Measurements from ENCODE around the gene QSOX1. TPM values are rescaled to one million over a fixed set of nuclear protein-coding genes. Genes with fewer than 3 reads are reported as not detected.

The QSOX1 gene
- total and polyA plus RNA-seq, 2 of the 4 experiments (the other 2 are of a cell fraction), result 102 to 791 TPM

DNA sequence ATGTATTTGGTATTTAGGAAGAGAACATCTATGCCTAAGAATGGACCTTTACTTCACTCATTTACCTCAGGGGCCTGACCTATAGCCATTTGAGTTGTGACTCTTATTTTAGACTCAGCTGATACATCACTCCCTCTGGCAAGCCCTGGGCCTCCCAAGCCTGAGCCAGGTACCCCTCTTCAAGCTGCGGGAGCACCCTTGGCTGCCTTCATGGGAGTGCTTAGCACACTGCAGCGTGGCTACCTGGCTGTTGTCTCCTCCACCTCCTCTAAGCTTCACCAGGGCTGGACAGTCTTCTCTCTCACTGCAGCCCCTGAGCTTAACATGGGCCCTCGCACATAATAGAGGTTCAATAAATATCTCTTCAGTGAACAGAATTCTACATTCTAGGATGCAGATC, 51.9 kb downstream of the QSOX1 start:
- DNase-seq, result no peak
- Histone ChIP-seq H4K5ac (ENCODE audit: low read depth, low read length) (no peak overlapping the region), H2BK15ac (ENCODE audit: low read depth, low read length) (no peak overlapping the region), H2BK5ac (ENCODE audit: low read depth, low read length, poor library complexity, severe bottlenecking) (no peak overlapping the region), H3K18ac (ENCODE audit: low read depth, low read length) (no peak overlapping the region), H3K4me1 (ENCODE audit: control insufficient read depth, insufficient read depth, low read length) (no peaks in the 10 kb centered on the region; the same call in 1 of the 2 replicates), H3K14ac (replicated peaks; ENCODE audit: low read depth, low read length) (no peak overlapping the region), H2BK120ac (ENCODE audit: low read depth, low read length) (no peak overlapping the region), H3K4me2 (ENCODE audit: low read depth, low read length) (no peak overlapping the region), H4K91ac (ENCODE audit: insufficient read depth, low read depth, low read length) (no peak overlapping the region), H3K23ac (ENCODE audit: low read depth, low read length) (no peak overlapping the region), H2AK5ac (ENCODE audit: low read depth, low read length) (no peak overlapping the region), H2AFZ (replicated peaks; ENCODE audit: low read length, poor library complexity) (no peak overlapping the region), H3K4me3 (ENCODE audit: insufficient read depth, low read depth, low read length) (no peak overlapping the region), H3K4ac (ENCODE audit: low read depth, low read length) (no peak overlapping the region), H3K9ac (ENCODE audit: low read depth, low read length) (no peak overlapping the region), H2BK20ac (ENCODE audit: low read depth, low read length) (no peak overlapping the region), H3K27ac (ENCODE audit: insufficient read depth, low read length) (no peak overlapping the region), H3K9me1 (ENCODE audit: insufficient read depth, low read length) (peaks cover 7% of the 10 kb centered on the region; the same call in 1 of the 2 replicates), H2AK9ac (replicated peaks; ENCODE audit: low read depth, low read length, poor library complexity) (no peak overlapping the region), H3K9me3 (ENCODE audit: control insufficient read depth, insufficient read depth, low read length) (no peaks in the 10 kb centered on the region), H4K8ac (ENCODE audit: low read depth in 2 of 2, low read length in 2 of 2) (no peak overlapping the region), H3K36me3 (ENCODE audit: control insufficient read depth, insufficient read depth, low read length) (peaks cover 5% of the 10 kb centered on the region; the same call in 1 of the 2 replicates), H3K56ac (ENCODE audit: extremely low read depth, insufficient read depth, low read length) (no peak overlapping the region), H3K79me1 (ENCODE audit: low read depth in 1 of 2, low read length in 2 of 2) (no peaks in the 10 kb centered on the region), H4K20me1 (ENCODE audit: insufficient read depth, low read length) (peaks cover 11% of the 10 kb centered on the region), H3K27me3 (ENCODE audit: control insufficient read depth, insufficient read depth, low read length) (no peaks in the 10 kb centered on the region)
- dilution Hi-C loops (cut with HindIII; ENCODE audit: low sequenced_read_pairs, unreplicated experiment) (no loop called here), in situ Hi-C loops (cut with MboI; ENCODE audit: low sequenced_read_pairs) (no loop called here), intact Hi-C loops (cut with micrococcal nuclease) (no loop called here)
- no peak for ATAC-seq (ENCODE audit: low read depth)
- POLR2A ChIA-PET (ENCODE audit: unreplicated experiment), result interaction anchor here (0.5 kb wide), 1 partner anchor 363 kb away, joined by 10 read pairs; no protein-coding TSS in a partner anchor
- CTCF ChIA-PET, result no interaction called here
- TF ChIP-seq SMC3 (IDR thresholded peaks at IDR 0.05; ENCODE audit: low read depth, low read length) (no peak), BHLHE40 (IDR thresholded peaks at IDR 0.05; ENCODE audit: low read depth, low read length) (no peak), MXI1 (IDR thresholded peaks at IDR 0.05; ENCODE audit: borderline replicate concordance, low read depth, low read length) (no peak), RFX5 (IDR thresholded peaks at IDR 0.05; ENCODE audit: low read depth, low read length) (no peak), FOS (IDR thresholded peaks at IDR 0.05; ENCODE audit: low read depth, low read length) (no peak), CHD1 (IDR thresholded peaks at IDR 0.05; ENCODE audit: low read depth, low read length) (no peak), MAFK (IDR thresholded peaks at IDR 0.05; ENCODE audit: low read depth, low read length) (no peak)
- TF ChIP-seq, protein P1, sequence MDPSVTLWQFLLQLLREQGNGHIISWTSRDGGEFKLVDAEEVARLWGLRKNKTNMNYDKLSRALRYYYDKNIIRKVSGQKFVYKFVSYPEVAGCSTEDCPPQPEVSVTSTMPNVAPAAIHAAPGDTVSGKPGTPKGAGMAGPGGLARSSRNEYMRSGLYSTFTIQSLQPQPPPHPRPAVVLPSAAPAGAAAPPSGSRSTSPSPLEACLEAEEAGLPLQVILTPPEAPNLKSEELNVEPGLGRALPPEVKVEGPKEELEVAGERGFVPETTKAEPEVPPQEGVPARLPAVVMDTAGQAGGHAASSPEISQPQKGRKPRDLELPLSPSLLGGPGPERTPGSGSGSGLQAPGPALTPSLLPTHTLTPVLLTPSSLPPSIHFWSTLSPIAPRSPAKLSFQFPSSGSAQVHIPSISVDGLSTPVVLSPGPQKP (IDR thresholded peaks at IDR 0.05; ENCODE audit: borderline replicate concordance, low read depth, low read length), result no peak
- BruUV-seq (replicated peaks), result no TSS peak
- 92% methylated on average over 2 of the region's 3 CpGs; no CpG with 5 or more reads in 1 of the 2 experiments for WGBS, 2 experiments (ENCODE audit: extremely low coverage in 2 of 2, insufficient read length in 1 of 2)
